ENCODE measurements around the gene IKZF2.

DNA sequence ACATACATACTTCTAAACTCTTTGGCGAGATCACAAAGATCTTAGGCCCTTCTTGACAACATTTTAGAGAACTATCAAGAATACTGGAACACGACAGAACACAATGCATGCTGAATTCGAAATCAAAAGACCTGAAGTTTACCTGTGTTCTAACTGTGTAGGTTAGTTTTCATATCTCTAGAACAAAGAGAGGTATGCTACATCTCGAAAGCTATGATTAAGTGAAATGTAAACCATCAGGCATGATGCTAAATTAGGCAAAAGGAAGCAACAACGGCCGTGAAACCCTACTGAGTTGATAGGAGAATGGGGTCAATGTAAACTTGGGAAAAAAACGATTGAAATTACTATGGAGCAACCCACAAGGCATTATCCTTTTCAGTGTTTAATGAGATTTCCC, 43.7 kb downstream of the IKZF2 start:
- TF ChIP-seq, protein P1, sequence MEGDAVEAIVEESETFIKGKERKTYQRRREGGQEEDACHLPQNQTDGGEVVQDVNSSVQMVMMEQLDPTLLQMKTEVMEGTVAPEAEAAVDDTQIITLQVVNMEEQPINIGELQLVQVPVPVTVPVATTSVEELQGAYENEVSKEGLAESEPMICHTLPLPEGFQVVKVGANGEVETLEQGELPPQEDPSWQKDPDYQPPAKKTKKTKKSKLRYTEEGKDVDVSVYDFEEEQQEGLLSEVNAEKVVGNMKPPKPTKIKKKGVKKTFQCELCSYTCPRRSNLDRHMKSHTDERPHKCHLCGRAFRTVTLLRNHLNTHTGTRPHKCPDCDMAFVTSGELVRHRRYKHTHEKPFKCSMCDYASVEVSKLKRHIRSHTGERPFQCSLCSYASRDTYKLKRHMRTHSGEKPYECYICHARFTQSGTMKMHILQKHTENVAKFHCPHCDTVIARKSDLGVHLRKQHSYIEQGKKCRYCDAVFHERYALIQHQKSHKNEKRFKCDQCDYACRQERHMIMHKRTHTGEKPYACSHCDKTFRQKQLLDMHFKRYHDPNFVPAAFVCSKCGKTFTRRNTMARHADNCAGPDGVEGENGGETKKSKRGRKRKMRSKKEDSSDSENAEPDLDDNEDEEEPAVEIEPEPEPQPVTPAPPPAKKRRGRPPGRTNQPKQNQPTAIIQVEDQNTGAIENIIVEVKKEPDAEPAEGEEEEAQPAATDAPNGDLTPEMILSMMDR (conservative IDR thresholded peaks at IDR 0.05; ENCODE audit: low read depth in 2 of 2), result no peak
- TF ChIP-seq EZH2 (IDR thresholded peaks at IDR 0.05; ENCODE audit: low read depth, unreplicated experiment) (no peak), JUNB (IDR thresholded peaks at IDR 0.05; ENCODE audit: unreplicated experiment) (no peak), ZNF114 (CRISPR knock-in tag; IDR thresholded peaks at IDR 0.05) (no peak), POLR2AphosphoS5 (IDR thresholded peaks at IDR 0.05; ENCODE audit: low read depth) (no peak), CREB1 (CRISPR knock-in tag; IDR thresholded peaks at IDR 0.05; ENCODE audit: low read depth) (no peak)
- TF ChIP-seq, protein P2, sequence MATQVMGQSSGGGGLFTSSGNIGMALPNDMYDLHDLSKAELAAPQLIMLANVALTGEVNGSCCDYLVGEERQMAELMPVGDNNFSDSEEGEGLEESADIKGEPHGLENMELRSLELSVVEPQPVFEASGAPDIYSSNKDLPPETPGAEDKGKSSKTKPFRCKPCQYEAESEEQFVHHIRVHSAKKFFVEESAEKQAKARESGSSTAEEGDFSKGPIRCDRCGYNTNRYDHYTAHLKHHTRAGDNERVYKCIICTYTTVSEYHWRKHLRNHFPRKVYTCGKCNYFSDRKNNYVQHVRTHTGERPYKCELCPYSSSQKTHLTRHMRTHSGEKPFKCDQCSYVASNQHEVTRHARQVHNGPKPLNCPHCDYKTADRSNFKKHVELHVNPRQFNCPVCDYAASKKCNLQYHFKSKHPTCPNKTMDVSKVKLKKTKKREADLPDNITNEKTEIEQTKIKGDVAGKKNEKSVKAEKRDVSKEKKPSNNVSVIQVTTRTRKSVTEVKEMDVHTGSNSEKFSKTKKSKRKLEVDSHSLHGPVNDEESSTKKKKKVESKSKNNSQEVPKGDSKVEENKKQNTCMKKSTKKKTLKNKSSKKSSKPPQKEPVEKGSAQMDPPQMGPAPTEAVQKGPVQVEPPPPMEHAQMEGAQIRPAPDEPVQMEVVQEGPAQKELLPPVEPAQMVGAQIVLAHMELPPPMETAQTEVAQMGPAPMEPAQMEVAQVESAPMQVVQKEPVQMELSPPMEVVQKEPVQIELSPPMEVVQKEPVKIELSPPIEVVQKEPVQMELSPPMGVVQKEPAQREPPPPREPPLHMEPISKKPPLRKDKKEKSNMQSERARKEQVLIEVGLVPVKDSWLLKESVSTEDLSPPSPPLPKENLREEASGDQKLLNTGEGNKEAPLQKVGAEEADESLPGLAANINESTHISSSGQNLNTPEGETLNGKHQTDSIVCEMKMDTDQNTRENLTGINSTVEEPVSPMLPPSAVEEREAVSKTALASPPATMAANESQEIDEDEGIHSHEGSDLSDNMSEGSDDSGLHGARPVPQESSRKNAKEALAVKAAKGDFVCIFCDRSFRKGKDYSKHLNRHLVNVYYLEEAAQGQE (IDR thresholded peaks at IDR 0.05; ENCODE audit: unreplicated experiment), result no peak
